OCI-LY7 (cell line): ENCODE results near the gene RGMB. TPM values are rescaled to one million over a fixed set of nuclear protein-coding genes. Genes with fewer than 3 reads are reported as not detected.

Experiments used
- BruUV-seq: library from RNA; stranded (reverse); fragments of 400-500 nt; replicated peaks from 2 replicates; lab custom pipeline; 2021; lab: Mats Ljungman, UMichigan
- CTCF ChIA-PET: fragments of 300-600 bp; sonication (Branson Sonifier 250); formaldehyde crosslinking; loops from one replicate; lab custom pipeline; 2022; ENCODE audit warnings: antibody characterized with exemption; ENCODE audit not compliant: unreplicated experiment; lab: Charles Lee
- POLR2A ChIA-PET: fragments of 300-600 bp; sonication (Branson Sonifier 250); formaldehyde crosslinking; loops from one replicate; lab custom pipeline; 2022; ENCODE audit warnings: antibody characterized with exemption; lab: Charles Lee
- DNase-seq: peaks from one replicate; pipeline ENCODE4 v3.0.0-alpha.2; 2015; ENCODE audit warnings: low spot score
- H2AFZ ChIP-seq: fragments of 200-600 bp; sonication (generic), shearing (Covaris generic); 2 replicates; pipeline ENCODE4 v1.6.1; 2014; ENCODE audit warnings: mild to moderate bottlenecking, antibody characterized with exemption, low read length, moderate library complexity
- H3K27ac ChIP-seq: fragments of 200-600 bp; sonication (generic); 2 replicates; pipeline ENCODE4 v1.5.1; 2014; ENCODE audit warnings: mixed run types, low read depth, mild to moderate bottlenecking, moderate library complexity, low read length, inconsistent platforms; ENCODE audit not compliant: poor library complexity, severe bottlenecking
- H3K36me3 ChIP-seq: fragments of 200-600 bp; sonication (generic); 2 replicates; pipeline ENCODE4 v1.6.1; 2014; ENCODE audit warnings: mild to moderate bottlenecking, antibody characterized with exemption, low read length, moderate library complexity, mixed read lengths; ENCODE audit not compliant: insufficient read depth
- H3K4me1 ChIP-seq: fragments of 200-600 bp; sonication (generic); 2 replicates; pipeline ENCODE4 v1.5.1; 2014; ENCODE audit warnings: mild to moderate bottlenecking, low read length; ENCODE audit not compliant: insufficient read depth, poor library complexity, severe bottlenecking
- H3K4me2 ChIP-seq: fragments of 200-600 bp; sonication (generic); 2 replicates; pipeline ENCODE4 v1.6.1; 2014; ENCODE audit warnings: mild to moderate bottlenecking, low read length
- H3K4me3 ChIP-seq: fragments of 200-600 bp; sonication (generic); 2 replicates; pipeline ENCODE4 v1.5.1; 2014; ENCODE audit warnings: mild to moderate bottlenecking, low read depth, low read length; ENCODE audit not compliant: poor library complexity, severe bottlenecking
- H3K79me2 ChIP-seq: fragments of 200-600 bp; sonication (generic); 2 replicates; pipeline ENCODE4 v1.6.1; 2016; ENCODE audit warnings: low read depth, mild to moderate bottlenecking, low read length, moderate library complexity, mixed read lengths; ENCODE audit not compliant: insufficient read depth
- H3K9me2 ChIP-seq: fragments of 200-600 bp; sonication (generic); 2 replicates; pipeline ENCODE4 v1.6.1; 2016; ENCODE audit warnings: mild to moderate bottlenecking, low read length, mixed read lengths; ENCODE audit not compliant: insufficient read depth
- H3K9me3 ChIP-seq: fragments of 200-600 bp; sonication (generic); 2 replicates; pipeline ENCODE4 v1.6.1; 2014; ENCODE audit warnings: mild to moderate bottlenecking, mixed run types, low read length, mixed read lengths
- H4K20me1 ChIP-seq: fragments of 200-600 bp; sonication (generic); 2 replicates; pipeline ENCODE4 v1.6.1; 2014; ENCODE audit warnings: mild to moderate bottlenecking, antibody characterized with exemption, low read length, moderate library complexity, mixed read lengths; ENCODE audit not compliant: insufficient read depth
- CTCF ChIP-seq: fragments of 200-600 bp; sonication (generic); conservative IDR thresholded peaks from 2 replicates; pipeline ENCODE4 v1.5.1; 2014; ENCODE audit warnings: mild to moderate bottlenecking, antibody characterized with exemption, low read length, moderate library complexity, mixed read lengths
- EZH2phosphoT487 ChIP-seq: fragments of 200-600 bp; sonication (generic); IDR thresholded peaks from 2 replicates; pipeline ENCODE4 v1.6.1; 2018; ENCODE audit warnings: low read depth, borderline replicate concordance, mild to moderate bottlenecking, mixed run types, antibody characterized with exemption, low read length, moderate library complexity, mixed read lengths
- intact Hi-C: fragments of 100-400 bp; cut with micrococcal nuclease; formaldehyde crosslinking; loops from one replicate; pipeline ENCODE4 v1.10.0; 2022; ENCODE audit not compliant: unreplicated experiment
- total RNA-seq, 2 experiments: library from RNA; depleted of rRNA in 1 of 2; stranded (reverse); fragments of >200 nt in 1 of 2; shearing (Covaris generic) in 1 of 2; gene quantifications; 2 replicates each; pipeline ENCODE4 v1.2.3, GENCODE V29; 2014 to 2022

RGMB gene
- total RNA-seq, 2 experiments from 2014 or later = 9.2 to 11.2 TPM

GRCh38 chr5:98827588-98828284 is 54.3 kb downstream of the RGMB start:
- Histone ChIP-seq H3K36me3 (no peaks in the 10 kb centered on the region), H3K79me2 (no peaks in the 10 kb centered on the region), H3K9me3 (no peaks in the 10 kb centered on the region), H4K20me1 (no peaks in the 10 kb centered on the region), H3K4me3 (no peak overlapping the region), H3K4me2 (no peak overlapping the region), H3K4me1 (no peaks in the 10 kb centered on the region), H3K27ac (no peak overlapping the region), H3K9me2 (no peaks in the 10 kb centered on the region), H2AFZ (no peak overlapping the region)
- CTCF ChIA-PET = no interaction called here
- no TSS peak for BruUV-seq
- intact Hi-C loops = no loop called here
- no peak for DNase-seq
- TF ChIP-seq EZH2phosphoT487 = no peak
- TF ChIP-seq CTCF = no peak
- POLR2A ChIA-PET = interaction anchor here (0.6 kb wide), 2 partner anchors 46 to 83 kb away, joined by 3 read pairs; no protein-coding TSS in a partner anchor

GRCh38 chr5:98836175-98836574 is 62.7 kb downstream of the RGMB start:
- Histone ChIP-seq H4K20me1 (no peaks in the 10 kb centered on the region), H3K4me2 (no peak overlapping the region), H3K79me2 (no peaks in the 10 kb centered on the region), H3K4me3 (no peak overlapping the region), H3K27ac (no peak overlapping the region), H3K4me1 (no peaks in the 10 kb centered on the region), H3K9me2 (no peaks in the 10 kb centered on the region), H3K36me3 (no peaks in the 10 kb centered on the region), H3K9me3 (no peaks in the 10 kb centered on the region), H2AFZ (no peak overlapping the region)
- POLR2A ChIA-PET = no interaction called here
- CTCF ChIA-PET = no interaction called here
- TF ChIP-seq CTCF = no peak
- no peak for TF ChIP-seq EZH2phosphoT487
- BruUV-seq = no TSS peak
- intact Hi-C loops = no loop called here
- no peak for DNase-seq
